ENCODE data around the gene SAMSN1.
A peak's percentile ranks its signal among the peaks of the same experiment; 100 is the strongest.

Gene SAMSN1

GRCh38 chr21:14483296-14483695 is 62.8 kb downstream of the SAMSN1 start:
- no peak for DNase-seq

- DNase-seq = no peak
Measured at GRCh38 chr21:14482165-14482564, 64.0 kb downstream of the SAMSN1 start.

- no peak for DNase-seq
Measured at GRCh38 chr21:14480411-14481031, 65.6 kb downstream of the SAMSN1 start.

GRCh38 chr21:14479241-14479786 is 66.8 kb downstream of the SAMSN1 start:
- peak; percentile 7 for DNase-seq

- DNase-seq = no peak
Measured at GRCh38 chr21:14477841-14478240, 68.3 kb downstream of the SAMSN1 start.

- no peak for DNase-seq
Measured at GRCh38 chr21:14477133-14477532, 69.0 kb downstream of the SAMSN1 start.

- no peak for DNase-seq
Measured at GRCh38 chr21:14474995-14475394, 71.1 kb downstream of the SAMSN1 start.

GRCh38 chr21:14469641-14470040 is 76.5 kb downstream of the SAMSN1 start:
- DNase-seq = no peak

- DNase-seq = no peak
Measured at GRCh38 chr21:14466715-14467114, 79.4 kb downstream of the SAMSN1 start.

- no peak for DNase-seq
Measured at GRCh38 chr21:14457762-14458161, 88.4 kb downstream of the SAMSN1 start.

GRCh38 chr21:14456911-14457310 is 89.2 kb downstream of the SAMSN1 start:
- no peak for DNase-seq

- DNase-seq = no peak
Measured at GRCh38 chr21:14454016-14455009, 91.8 kb downstream of the SAMSN1 start.

GRCh38 chr21:14453339-14454015 is 92.6 kb downstream of the SAMSN1 start:
- no peak for DNase-seq

GRCh38 chr21:14452727-14453241 is 93.3 kb downstream of the SAMSN1 start:
- DNase-seq = no peak

- DNase-seq = no peak
Measured at GRCh38 chr21:14452031-14452726, 93.9 kb downstream of the SAMSN1 start.

GRCh38 chr21:14451546-14451945 is 94.6 kb downstream of the SAMSN1 start:
- no peak for DNase-seq

- DNase-seq = no peak
Measured at GRCh38 chr21:14448784-14449183, 97.3 kb downstream of the SAMSN1 start.

GRCh38 chr21:14438211-14438610 is 107.9 kb downstream of the SAMSN1 start:
- no peak for DNase-seq

- no peak for DNase-seq
Measured at GRCh38 chr21:14435423-14435822, 110.7 kb downstream of the SAMSN1 start.

All from DMS53 (cell line).